Peyer's patch (tissue), 4 donors: ENCODE results near the gene SNRK. TPM values are rescaled to one million over a fixed set of nuclear protein-coding genes. Genes with fewer than 3 reads are reported as not detected.

ENCODE experiments used
- DNase-seq, 3 donors: peaks; one replicate each; pipeline ENCODE4 v3.0.0-alpha.2; 2017 to 2019
- H3K27ac ChIP-seq, 4 donors: fragments of 200-600 bp; sonication (generic); one replicate each; pipeline ENCODE4 v1.5.1; 2016 to 2019
- H3K27me3 ChIP-seq, 2 donors: fragments of 200-600 bp; sonication (generic); one replicate each; pipeline ENCODE4 v1.5.1; 2019
- H3K36me3 ChIP-seq, 3 donors: fragments of 200-600 bp; sonication (generic); one replicate each; pipeline ENCODE4 v1.5.1; 2016 to 2019
- H3K4me1 ChIP-seq, 4 donors: fragments of 200-600 bp; sonication (generic); one replicate each; pipeline ENCODE4 v1.5.1; 2016 to 2019
- H3K4me3 ChIP-seq, 4 donors: fragments of 200-600 bp; sonication (generic); 1 replicate in 3 of 4; 2 replicates in 1 of 4; pipeline ENCODE4 v1.5.1; 2016 to 2019; ENCODE audit warnings: mild to moderate bottlenecking in 1 of 4
- H3K9me3 ChIP-seq, 4 donors: fragments of 200-600 bp; sonication (generic); one replicate each; pipeline ENCODE4 v1.5.1; 2016 to 2019; ENCODE audit warnings: mild to moderate bottlenecking in 1 of 4
- CTCF ChIP-seq, 6 experiments: fragments of 450-650 bp in 4 of 6; fragments of 200-600 bp in 2 of 6; sonication (generic) in 1 of 6; IDR thresholded peaks; one replicate each; pipeline ENCODE4 v1.5.1; 2017 to 2019; ENCODE audit warnings: antibody characterized with exemption in 6 of 6, mild to moderate bottlenecking in 3 of 6, moderate library complexity in 1 of 6
- POLR2A ChIP-seq, 2 donors: fragments of 450-650 bp; IDR thresholded peaks; one replicate each; pipeline ENCODE4 v1.5.1; 2017; ENCODE audit warnings: antibody characterized with exemption in 2 of 2, mild to moderate bottlenecking in 2 of 2, moderate library complexity in 2 of 2
- total RNA-seq, 4 donors: library from RNA; depleted of rRNA; stranded (reverse); fragments of >200 nt; gene quantifications; one replicate each; pipeline ENCODE4 v1.1.0, GENCODE V29; 2016

Gene SNRK
- total RNA-seq, 4 donors from 2014 or later: 48.7 to 69.4 (median 56.7) TPM

GRCh38 chr3:43347774-43348173 is 61.4 kb downstream of the SNRK start:
- no peak for DNase-seq
- no peak overlapping the region for H3K4me3 ChIP-seq
- H3K4me1 ChIP-seq: no peaks in the 10 kb centered on the region
- peak overlapping the region; percentile 58 to 80 (median 64) for H3K27ac ChIP-seq
- TF ChIP-seq CTCF (IDR thresholded peaks at IDR 0.05) (no peak), POLR2A (IDR thresholded peaks at IDR 0.05) (no peak)
- peaks cover 0 to 75% (median 0%) of the 10 kb centered on the region in 3 donors for H3K36me3 ChIP-seq
- no peaks in the 10 kb centered on the region for H3K27me3 ChIP-seq
- peaks cover 0 to under 1% (median under 1%) of the 10 kb centered on the region in 4 donors for H3K9me3 ChIP-seq

GRCh38 chr3:43348350-43348749 is 62.0 kb downstream of the SNRK start:
- no peak for DNase-seq
- no peak overlapping the region for H3K4me3 ChIP-seq
- peak overlapping the region in 2 of 4 donors; percentile 66 to 80 for H3K27ac ChIP-seq
- no peaks in the 10 kb centered on the region for H3K4me1 ChIP-seq
- H3K9me3 ChIP-seq: peaks cover 0 to 4% (median 2%) of the 10 kb centered on the region in 4 donors
- H3K27me3 ChIP-seq: no peaks in the 10 kb centered on the region
- H3K36me3 ChIP-seq: peaks cover 0 to 71% (median 0%) of the 10 kb centered on the region in 3 donors
- TF ChIP-seq POLR2A (IDR thresholded peaks at IDR 0.05) (no peak), CTCF (IDR thresholded peaks at IDR 0.05) (no peak)

GRCh38 chr3:43348852-43349574 is 62.7 kb downstream of the SNRK start:
- Histone ChIP-seq H3K36me3 (peaks cover 0 to 64% (median 0%) of the 10 kb centered on the region in 3 donors), H3K4me3 (no peak overlapping the region), H3K9me3 (peaks cover 0 to 10% (median 2%) of the 10 kb centered on the region in 4 donors), H3K27me3 (no peaks in the 10 kb centered on the region), H3K4me1 (no peaks in the 10 kb centered on the region), H3K27ac (no peak overlapping the region)
- no peak for DNase-seq
- TF ChIP-seq POLR2A (IDR thresholded peaks at IDR 0.05) (no peak), CTCF (IDR thresholded peaks at IDR 0.05) (no peak)

GRCh38 chr3:43349716-43350115 is 63.4 kb downstream of the SNRK start:
- peaks cover 0 to 15% (median 2%) of the 10 kb centered on the region in 4 donors for H3K9me3 ChIP-seq
- H3K27ac ChIP-seq: no peak overlapping the region
- H3K4me3 ChIP-seq: no peak overlapping the region
- TF ChIP-seq POLR2A (IDR thresholded peaks at IDR 0.05) (no peak), CTCF (IDR thresholded peaks at IDR 0.05) (no peak)
- H3K4me1 ChIP-seq: no peaks in the 10 kb centered on the region
- peaks cover 0 to 57% (median 0%) of the 10 kb centered on the region in 3 donors for H3K36me3 ChIP-seq
- H3K27me3 ChIP-seq: no peaks in the 10 kb centered on the region
- DNase-seq: no peak

- Histone ChIP-seq H3K4me3 (no peak overlapping the region), H3K9me3 (peaks cover 0 to 23% (median 4%) of the 10 kb centered on the region in 4 donors), H3K27ac (no peak overlapping the region), H3K4me1 (no peaks in the 10 kb centered on the region), H3K27me3 (no peaks in the 10 kb centered on the region), H3K36me3 (peaks cover 0 to 20% (median 0%) of the 10 kb centered on the region in 3 donors)
- no peak for DNase-seq
- no peak for TF ChIP-seq POLR2A (IDR thresholded peaks at IDR 0.05)
- TF ChIP-seq CTCF (IDR thresholded peaks at IDR 0.05): no peak
Measured at GRCh38 chr3:43353393-43353792, 67.1 kb downstream of the SNRK start.
